ENCODE results near the gene KCTD11. TPM values are rescaled to one million over a fixed set of nuclear protein-coding genes. Genes with fewer than 3 reads are reported as not detected.
A peak's percentile ranks its signal among the peaks of the same experiment; 100 is the strongest.

KCTD11 gene
- total and polyA plus RNA-seq, 2 of the 13 experiments (the other 11 are each of a cell fraction or from before 2014, with no cell fraction given) = 1.6 to 2.6 TPM

GRCh38 chr17:7329374-7329996 is 22.5 kb upstream of the KCTD11 start (continued):
- TF ChIP-seq KLF11 (CRISPR knock-in tag; IDR thresholded peaks at IDR 0.05) = no peak
- peak in 1 of 2 experiments; percentile 88; a peak in 2 of 4 replicates for TF ChIP-seq KLF16 (CRISPR knock-in tag; IDR thresholded peaks at IDR 0.05)
- no peak for TF ChIP-seq HNRNPH1 (optimal IDR thresholded peaks at IDR 0.05; ENCODE audit: low read depth, low read length)
- TF ChIP-seq ZBTB37 (CRISPR knock-in tag; IDR thresholded peaks at IDR 0.05) = no peak
- 0 out of 2 replicates have a peak, but pooled peaks have one; percentile 24 for TF ChIP-seq ZBED4 (CRISPR knock-in tag; IDR thresholded peaks at IDR 0.05; ENCODE audit: borderline replicate concordance)
- TF ChIP-seq SIN3B (IDR thresholded peaks at IDR 0.05; ENCODE audit: low read length) = no peak
- TF ChIP-seq THAP7 (CRISPR knock-in tag; IDR thresholded peaks at IDR 0.05) = peak; percentile 91
- no peak for TF ChIP-seq RAD51 (IDR thresholded peaks at IDR 0.05; ENCODE audit: borderline replicate concordance)
- TF ChIP-seq ZNF619 (CRISPR knock-in tag; IDR thresholded peaks at IDR 0.05) = peak; percentile 78; the same call in 1 of the 2 replicates
- TF ChIP-seq ATRX (CRISPR knock-in tag; IDR thresholded peaks at IDR 0.05; ENCODE audit: borderline replicate concordance) = no peak
- TF ChIP-seq KLF13 (CRISPR knock-in tag; IDR thresholded peaks at IDR 0.05) = no peak
- no peak for TF ChIP-seq MTF2 (CRISPR knock-in tag; IDR thresholded peaks at IDR 0.05; ENCODE audit: borderline replicate concordance)
- peak; percentile 60 for TF ChIP-seq SKI (IDR thresholded peaks at IDR 0.05; ENCODE audit: partially characterized antibody)
- TF ChIP-seq ZNF317 (CRISPR knock-in tag; IDR thresholded peaks at IDR 0.05) = no peak
- TF ChIP-seq BCLAF1 (IDR thresholded peaks at IDR 0.05) = no peak
- TF ChIP-seq PAF1 (CRISPR knock-in tag; IDR thresholded peaks at IDR 0.05) = no peak
